ENCODE results near the gene SLC6A11.

SLC6A11 gene

GRCh38 chr3:10792208-10792607 is 23.8 kb upstream of the SLC6A11 start:
- no peak for DNase-seq

- no peak for DNase-seq
Measured at GRCh38 chr3:10798600-10799367, 17.2 kb upstream of the SLC6A11 start.

GRCh38 chr3:10804183-10804648 is 11.8 kb upstream of the SLC6A11 start:
- DNase-seq = no peak

- no peak for DNase-seq
Measured at GRCh38 chr3:10806006-10806405, 10.0 kb upstream of the SLC6A11 start.

GRCh38 chr3:10808130-10808735 is 7.8 kb upstream of the SLC6A11 start:
- DNase-seq = no peak

GRCh38 chr3:10808974-10809373 is 7.1 kb upstream of the SLC6A11 start:
- no peak for DNase-seq

GRCh38 chr3:10810376-10810775 is 5.7 kb upstream of the SLC6A11 start:
- DNase-seq = no peak

GRCh38 chr3:10813425-10813824 is 2.6 kb upstream of the SLC6A11 start:
- DNase-seq = no peak

- DNase-seq = no peak
Measured at GRCh38 chr3:10814623-10815022, 1.4 kb upstream of the SLC6A11 start.

GRCh38 chr3:10815487-10815886 is 541 bp upstream of the SLC6A11 start:
- DNase-seq = no peak

GRCh38 chr3:10816863-10817253 is 830 bp downstream of the SLC6A11 start:
- DNase-seq = no peak

- DNase-seq = no peak
Measured at GRCh38 chr3:10817506-10817905, 1.5 kb downstream of the SLC6A11 start.

GRCh38 chr3:10822055-10822454 is 6.0 kb downstream of the SLC6A11 start:
- DNase-seq = no peak

- DNase-seq = no peak
Measured at GRCh38 chr3:10822708-10823515, 6.9 kb downstream of the SLC6A11 start.

GRCh38 chr3:10823516-10823818 is 7.4 kb downstream of the SLC6A11 start:
- no peak for DNase-seq

GRCh38 chr3:10824468-10824867 is 8.4 kb downstream of the SLC6A11 start:
- no peak for DNase-seq

GRCh38 chr3:10833855-10834414 is 17.9 kb downstream of the SLC6A11 start:
- DNase-seq = no peak

- no peak for DNase-seq
Measured at GRCh38 chr3:10834951-10835350, 18.9 kb downstream of the SLC6A11 start.

- DNase-seq = no peak
Measured at GRCh38 chr3:10835406-10835805, 19.4 kb downstream of the SLC6A11 start.

- DNase-seq = no peak
Measured at GRCh38 chr3:10836676-10837075, 20.6 kb downstream of the SLC6A11 start.

GRCh38 chr3:10837849-10838248 is 21.8 kb downstream of the SLC6A11 start:
- DNase-seq = no peak

- DNase-seq = no peak
Measured at GRCh38 chr3:10839167-10839566, 23.1 kb downstream of the SLC6A11 start.

- DNase-seq = no peak
Measured at GRCh38 chr3:10841100-10841499, 25.1 kb downstream of the SLC6A11 start.

GRCh38 chr3:10843378-10843777 is 27.4 kb downstream of the SLC6A11 start:
- no peak for DNase-seq
